ENCODE measurements around the gene VSIG10.
"Not testable (repeated sequence)": the region's sequence is repeated elsewhere in the genome, so short reads cannot be mapped to it uniquely, and the experiment has no call there.

The VSIG10 gene

GRCh38 chr12:118023301-118023860 is 80.4 kb downstream of the VSIG10 start:
- Histone ChIP-seq H3K27me3 (ENCODE audit: insufficient read depth, poor library complexity, severe bottlenecking) (no peaks in the 10 kb centered on the region), H3K4me3 (replicated peaks; ENCODE audit: insufficient read depth, low read length) (no peak overlapping the region), H3K27ac (replicated peaks) (no peak overlapping the region)
- TF ChIP-seq GABPA (IDR thresholded peaks at IDR 0.05; ENCODE audit: low read depth) (no peak), SPI1 (IDR thresholded peaks at IDR 0.05; ENCODE audit: borderline replicate concordance, low read depth) (no peak), POLR2AphosphoS5 (IDR thresholded peaks at IDR 0.05; ENCODE audit: low read depth) (no peak), CTCF (IDR thresholded peaks at IDR 0.05; ENCODE audit: insufficient read depth, low read length) (no peak), REST (IDR thresholded peaks at IDR 0.05; ENCODE audit: insufficient replicate concordance, low read depth) (no peak)
- DNase-seq (ENCODE audit: low read depth in 1 of 2, low spot score in 1 of 2) = no peak

- no peaks in the 10 kb centered on the region for H3K27me3 ChIP-seq (ENCODE audit: insufficient read depth, poor library complexity, severe bottlenecking)
- DNase-seq (ENCODE audit: low read depth in 1 of 2, low spot score in 1 of 2) = no peak
- H3K27ac ChIP-seq (replicated peaks) = no peak overlapping the region
- TF ChIP-seq SPI1 (IDR thresholded peaks at IDR 0.05; ENCODE audit: borderline replicate concordance, low read depth) (no peak), GABPA (IDR thresholded peaks at IDR 0.05; ENCODE audit: low read depth) (no peak), REST (IDR thresholded peaks at IDR 0.05; ENCODE audit: insufficient replicate concordance, low read depth) (no peak), POLR2AphosphoS5 (IDR thresholded peaks at IDR 0.05; ENCODE audit: low read depth) (no peak), CTCF (IDR thresholded peaks at IDR 0.05; ENCODE audit: insufficient read depth, low read length) (no peak)
- H3K4me3 ChIP-seq (replicated peaks; ENCODE audit: insufficient read depth, low read length) = no peak overlapping the region
Measured at GRCh38 chr12:118022728-118023109, 81.1 kb downstream of the VSIG10 start.

GRCh38 chr12:118022097-118022727 is 81.6 kb downstream of the VSIG10 start:
- DNase-seq (ENCODE audit: low read depth in 1 of 2, low spot score in 1 of 2); H3K27ac ChIP-seq (replicated peaks); H3K27me3 ChIP-seq (ENCODE audit: insufficient read depth, poor library complexity, severe bottlenecking); H3K4me3 ChIP-seq (replicated peaks; ENCODE audit: insufficient read depth, low read length): not testable (repeated sequence)

- Histone ChIP-seq H3K27ac (replicated peaks) (no peak overlapping the region), H3K27me3 (ENCODE audit: insufficient read depth, poor library complexity, severe bottlenecking) (no peaks in the 10 kb centered on the region), H3K4me3 (replicated peaks; ENCODE audit: insufficient read depth, low read length) (no peak overlapping the region)
- TF ChIP-seq SPI1 (IDR thresholded peaks at IDR 0.05; ENCODE audit: borderline replicate concordance, low read depth) = no peak
- TF ChIP-seq CTCF (IDR thresholded peaks at IDR 0.05; ENCODE audit: insufficient read depth, low read length) = no peak
- TF ChIP-seq REST (IDR thresholded peaks at IDR 0.05; ENCODE audit: insufficient replicate concordance, low read depth) = no peak
- TF ChIP-seq POLR2AphosphoS5 (IDR thresholded peaks at IDR 0.05; ENCODE audit: low read depth) = no peak
- TF ChIP-seq GABPA (IDR thresholded peaks at IDR 0.05; ENCODE audit: low read depth) = no peak
- DNase-seq (ENCODE audit: low read depth in 1 of 2, low spot score in 1 of 2) = no peak
Measured at GRCh38 chr12:118020036-118020435, 83.8 kb downstream of the VSIG10 start.

Data from HL-60 (cell line).